ENCODE measurements around the gene ETHE1. TPM values are rescaled to one million over a fixed set of nuclear protein-coding genes. Genes with fewer than 3 reads are reported as not detected.

The ETHE1 gene
- total RNA-seq, 1 experiment from 2014 or later: 19.0 TPM

- 0 out of 2 replicates have a peak, but pooled peaks have one; percentile 28 for TF ChIP-seq KAT7 (CRISPR knock-in tag; IDR thresholded peaks at IDR 0.05; ENCODE audit: borderline replicate concordance)
- no peak for TF ChIP-seq AR (CRISPR knock-in tag; IDR thresholded peaks at IDR 0.05)
These were observed 64.1 kb downstream of the ETHE1 start (continued) for GRCh38 chr19:43462785-43463380.

DNA sequence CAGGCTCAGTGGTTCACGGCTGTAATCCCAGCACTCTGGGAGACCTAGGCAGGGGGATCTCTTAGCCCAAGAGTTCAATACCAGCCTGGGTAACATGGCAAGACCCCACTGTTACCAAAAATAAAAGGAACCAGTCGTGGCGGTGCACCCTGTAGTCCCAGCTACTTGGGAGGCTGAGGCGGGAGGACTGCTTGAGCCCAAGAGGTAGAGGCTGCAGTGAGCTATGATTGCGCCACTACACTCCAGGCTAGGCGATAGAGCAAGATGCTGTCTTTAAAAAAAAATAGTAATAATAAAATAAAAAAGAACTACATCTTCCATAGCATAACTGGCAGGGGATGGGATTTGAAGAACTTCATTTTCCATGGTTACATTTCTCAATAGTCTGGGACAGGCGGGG is 64.6 kb downstream of the ETHE1 start:
- Mint-ChIP-seq H3K27ac (no peak overlapping the region), H3K27me3 (ENCODE audit: low read depth) (peaks cover 68% of the 10 kb centered on the region), H3K4me1 (peaks cover 19% of the 10 kb centered on the region), H3K36me3 (no peaks in the 10 kb centered on the region), H3K4me3 (peak overlapping the region; percentile 91), H3K9me3 (no peaks in the 10 kb centered on the region)
- DNase-seq (ENCODE audit: low spot score) (no peak), ATAC-seq (no peak)
- POLR2A ChIA-PET: interaction anchor here (1.8 kb wide), 1 partner anchor 40 kb away, joined by 10 read pairs; no protein-coding TSS in a partner anchor
- TF ChIP-seq OVOL2 (CRISPR knock-in tag; IDR thresholded peaks at IDR 0.05; ENCODE audit: borderline replicate concordance) (no peak), HMGA2 (CRISPR knock-in tag; IDR thresholded peaks at IDR 0.05) (no peak), TP53 (CRISPR knock-in tag; IDR thresholded peaks at IDR 0.05) (no peak), PREB (CRISPR knock-in tag; IDR thresholded peaks at IDR 0.05; ENCODE audit: borderline replicate concordance) (no peak), TEAD4 (CRISPR knock-in tag; IDR thresholded peaks at IDR 0.05) (no peak), ZNF425 (CRISPR knock-in tag; conservative IDR thresholded peaks at IDR 0.05) (no peak)
- TF ChIP-seq, protein P1, sequence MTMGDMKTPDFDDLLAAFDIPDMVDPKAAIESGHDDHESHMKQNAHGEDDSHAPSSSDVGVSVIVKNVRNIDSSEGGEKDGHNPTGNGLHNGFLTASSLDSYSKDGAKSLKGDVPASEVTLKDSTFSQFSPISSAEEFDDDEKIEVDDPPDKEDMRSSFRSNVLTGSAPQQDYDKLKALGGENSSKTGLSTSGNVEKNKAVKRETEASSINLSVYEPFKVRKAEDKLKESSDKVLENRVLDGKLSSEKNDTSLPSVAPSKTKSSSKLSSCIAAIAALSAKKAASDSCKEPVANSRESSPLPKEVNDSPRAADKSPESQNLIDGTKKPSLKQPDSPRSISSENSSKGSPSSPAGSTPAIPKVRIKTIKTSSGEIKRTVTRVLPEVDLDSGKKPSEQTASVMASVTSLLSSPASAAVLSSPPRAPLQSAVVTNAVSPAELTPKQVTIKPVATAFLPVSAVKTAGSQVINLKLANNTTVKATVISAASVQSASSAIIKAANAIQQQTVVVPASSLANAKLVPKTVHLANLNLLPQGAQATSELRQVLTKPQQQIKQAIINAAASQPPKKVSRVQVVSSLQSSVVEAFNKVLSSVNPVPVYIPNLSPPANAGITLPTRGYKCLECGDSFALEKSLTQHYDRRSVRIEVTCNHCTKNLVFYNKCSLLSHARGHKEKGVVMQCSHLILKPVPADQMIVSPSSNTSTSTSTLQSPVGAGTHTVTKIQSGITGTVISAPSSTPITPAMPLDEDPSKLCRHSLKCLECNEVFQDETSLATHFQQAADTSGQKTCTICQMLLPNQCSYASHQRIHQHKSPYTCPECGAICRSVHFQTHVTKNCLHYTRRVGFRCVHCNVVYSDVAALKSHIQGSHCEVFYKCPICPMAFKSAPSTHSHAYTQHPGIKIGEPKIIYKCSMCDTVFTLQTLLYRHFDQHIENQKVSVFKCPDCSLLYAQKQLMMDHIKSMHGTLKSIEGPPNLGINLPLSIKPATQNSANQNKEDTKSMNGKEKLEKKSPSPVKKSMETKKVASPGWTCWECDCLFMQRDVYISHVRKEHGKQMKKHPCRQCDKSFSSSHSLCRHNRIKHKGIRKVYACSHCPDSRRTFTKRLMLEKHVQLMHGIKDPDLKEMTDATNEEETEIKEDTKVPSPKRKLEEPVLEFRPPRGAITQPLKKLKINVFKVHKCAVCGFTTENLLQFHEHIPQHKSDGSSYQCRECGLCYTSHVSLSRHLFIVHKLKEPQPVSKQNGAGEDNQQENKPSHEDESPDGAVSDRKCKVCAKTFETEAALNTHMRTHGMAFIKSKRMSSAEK (CRISPR knock-in tag; IDR thresholded peaks at IDR 0.05; ENCODE audit: borderline replicate concordance): no peak
- CTCF ChIA-PET: interaction anchor here (1.1 to 5.0 kb wide), 8 partner anchors 15 to 206 kb away, joined by 3 to 66 read pairs (median 22); partner anchors contain the start of gene PHLDB3

DNA sequence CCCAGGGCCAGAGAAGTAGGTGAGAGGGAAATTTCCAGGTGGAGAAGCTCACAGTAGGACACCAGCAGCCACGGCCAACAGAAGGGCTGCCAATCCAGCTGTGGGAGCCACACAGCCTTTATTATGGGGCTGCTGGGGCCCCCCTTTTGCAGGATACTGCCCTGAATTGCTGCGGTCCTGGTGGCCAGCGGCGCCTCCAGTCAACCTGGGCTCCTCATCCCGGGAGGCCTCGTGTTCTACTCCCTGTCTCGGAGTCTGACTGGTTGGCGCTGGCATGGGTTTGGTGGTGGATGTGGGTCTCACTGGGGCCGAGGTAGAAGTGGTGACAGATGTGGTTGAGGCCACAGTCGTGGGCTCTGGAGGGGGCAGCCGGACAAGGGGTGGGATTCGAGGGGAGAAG is 65.7 kb downstream of the ETHE1 start:
- peaks cover 19% of the 10 kb centered on the region for H3K4me1 Mint-ChIP-seq
- no peaks in the 10 kb centered on the region for H3K9me3 Mint-ChIP-seq
- ATAC-seq: no peak
- no peaks in the 10 kb centered on the region for H3K36me3 Mint-ChIP-seq
- H3K27me3 Mint-ChIP-seq (ENCODE audit: low read depth): peaks cover 59% of the 10 kb centered on the region
- CTCF ChIA-PET: interaction anchor here (1.0 to 3.2 kb wide), 6 partner anchors 14 to 74 kb away, joined by 3 to 16 read pairs (median 4); partner anchors contain the start of genes PHLDB3 and ZNF575
- H3K4me3 Mint-ChIP-seq: no peak overlapping the region
- DNase-seq (ENCODE audit: low spot score): no peak
- H3K27ac Mint-ChIP-seq: no peak overlapping the region
- POLR2A ChIA-PET: no interaction called here
- TF ChIP-seq ZNF512 (CRISPR knock-in tag; IDR thresholded peaks at IDR 0.05; ENCODE audit: borderline replicate concordance): no peak
- TF ChIP-seq ZBTB21 (CRISPR knock-in tag; IDR thresholded peaks at IDR 0.05; ENCODE audit: borderline replicate concordance): no peak
- TF ChIP-seq HMGA2 (CRISPR knock-in tag; IDR thresholded peaks at IDR 0.05): no peak
- TF ChIP-seq, protein P2, sequence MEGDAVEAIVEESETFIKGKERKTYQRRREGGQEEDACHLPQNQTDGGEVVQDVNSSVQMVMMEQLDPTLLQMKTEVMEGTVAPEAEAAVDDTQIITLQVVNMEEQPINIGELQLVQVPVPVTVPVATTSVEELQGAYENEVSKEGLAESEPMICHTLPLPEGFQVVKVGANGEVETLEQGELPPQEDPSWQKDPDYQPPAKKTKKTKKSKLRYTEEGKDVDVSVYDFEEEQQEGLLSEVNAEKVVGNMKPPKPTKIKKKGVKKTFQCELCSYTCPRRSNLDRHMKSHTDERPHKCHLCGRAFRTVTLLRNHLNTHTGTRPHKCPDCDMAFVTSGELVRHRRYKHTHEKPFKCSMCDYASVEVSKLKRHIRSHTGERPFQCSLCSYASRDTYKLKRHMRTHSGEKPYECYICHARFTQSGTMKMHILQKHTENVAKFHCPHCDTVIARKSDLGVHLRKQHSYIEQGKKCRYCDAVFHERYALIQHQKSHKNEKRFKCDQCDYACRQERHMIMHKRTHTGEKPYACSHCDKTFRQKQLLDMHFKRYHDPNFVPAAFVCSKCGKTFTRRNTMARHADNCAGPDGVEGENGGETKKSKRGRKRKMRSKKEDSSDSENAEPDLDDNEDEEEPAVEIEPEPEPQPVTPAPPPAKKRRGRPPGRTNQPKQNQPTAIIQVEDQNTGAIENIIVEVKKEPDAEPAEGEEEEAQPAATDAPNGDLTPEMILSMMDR (IDR thresholded peaks at IDR 0.05): no peak
- TF ChIP-seq TCF7 (CRISPR knock-in tag; IDR thresholded peaks at IDR 0.05; ENCODE audit: low read depth): no peak
- TF ChIP-seq PRRX2 (CRISPR knock-in tag; IDR thresholded peaks at IDR 0.05): no peak
- TF ChIP-seq ZNF121 (CRISPR knock-in tag; IDR thresholded peaks at IDR 0.05): no peak
- TF ChIP-seq NR1H2 (CRISPR knock-in tag; IDR thresholded peaks at IDR 0.05): no peak
- TF ChIP-seq MYBL2 (CRISPR knock-in tag; IDR thresholded peaks at IDR 0.05): no peak
- TF ChIP-seq NFYB (CRISPR knock-in tag; conservative IDR thresholded peaks at IDR 0.05; ENCODE audit: low read depth): no peak
- no peak for TF ChIP-seq ZNF671 (CRISPR knock-in tag; IDR thresholded peaks at IDR 0.05)

Measured in WTC11 (cell line).